GM23338 (cell line): ENCODE data around the gene BMF. TPM values are rescaled to one million over a fixed set of nuclear protein-coding genes. Genes with fewer than 3 reads are reported as not detected.

Experiments used
- ATAC-seq: fragments of 200-7000 bp; cut with Tn5 transposase; 3 replicates; pipeline ENCODE4 v1.9.1; 2020
- DNase-seq: peaks from one replicate; pipeline ENCODE4 v3.0.0-alpha.2; 2015; ENCODE audit warnings: low spot score
- H2AFZ ChIP-seq: fragments of 200-600 bp; sonication (generic); 2 replicates; pipeline ENCODE4 v1.8.0; 2016; ENCODE audit warnings: antibody characterized with exemption, mild to moderate bottlenecking, moderate library complexity
- H3F3A ChIP-seq: fragments of 200-600 bp; sonication (generic); replicated peaks from 2 replicates; pipeline ENCODE4 v1.8.0; 2017; ENCODE audit warnings: antibody characterized with exemption, mixed run types, low read depth
- H3K27ac ChIP-seq: fragments of 200-600 bp; sonication (generic); 2 replicates; pipeline ENCODE4 v1.6.1; 2016; ENCODE audit warnings: low read depth
- H3K27me3 ChIP-seq: fragments of 200-600 bp; sonication (generic); 2 replicates; pipeline ENCODE4 v1.8.0; 2016; ENCODE audit warnings: mild to moderate bottlenecking, mixed run types, moderate library complexity; ENCODE audit not compliant: insufficient read depth
- H3K36me3 ChIP-seq: fragments of 200-600 bp; sonication (generic); 2 replicates; pipeline ENCODE4 v1.8.0; 2016; ENCODE audit warnings: mild to moderate bottlenecking; ENCODE audit not compliant: insufficient read depth
- H3K4me1 ChIP-seq: fragments of 200-600 bp; sonication (generic); 2 replicates; pipeline ENCODE4 v1.8.0; 2016; ENCODE audit warnings: mild to moderate bottlenecking, moderate library complexity; ENCODE audit not compliant: insufficient read depth
- H3K4me2 ChIP-seq: fragments of 200-600 bp; sonication (generic); 2 replicates; pipeline ENCODE4 v1.7.1; 2017; ENCODE audit warnings: mixed run types
- H3K4me3 ChIP-seq: fragments of 200-600 bp; sonication (generic); 2 replicates; pipeline ENCODE4 v1.6.1; 2016; ENCODE audit warnings: mixed run types
- H3K79me2 ChIP-seq: fragments of 200-600 bp; sonication (generic); replicated peaks from 2 replicates; pipeline ENCODE4 v1.8.0; 2017; ENCODE audit warnings: mild to moderate bottlenecking; ENCODE audit not compliant: insufficient read depth
- H3K9me2 ChIP-seq: fragments of 200-600 bp; sonication (generic); 2 replicates; pipeline ENCODE4 v1.8.0; 2017; ENCODE audit not compliant: insufficient read depth
- H4K20me1 ChIP-seq: fragments of 200-600 bp; sonication (generic); replicated peaks from 2 replicates; pipeline ENCODE4 v1.8.0; 2017; ENCODE audit warnings: mild to moderate bottlenecking; ENCODE audit not compliant: insufficient read depth
- H3K27ac Mint-ChIP-seq: 2 replicates; pipeline ENCODE4 v1.8.0; 2020; ENCODE audit warnings: inconsistent platforms, mild to moderate bottlenecking, moderate library complexity, mixed read lengths
- H3K27me3 Mint-ChIP-seq: 3 replicates; pipeline ENCODE4 v1.8.0; 2022; ENCODE audit warnings: low read depth, mild to moderate bottlenecking, moderate library complexity, mixed read lengths, inconsistent platforms; ENCODE audit not compliant: insufficient read depth, poor library complexity
- H3K36me3 Mint-ChIP-seq: 3 replicates; pipeline ENCODE4 v1.8.0; 2021; ENCODE audit warnings: low read depth, mild to moderate bottlenecking, inconsistent platforms, moderate library complexity, mixed read lengths
- H3K4me1 Mint-ChIP-seq: 3 replicates; pipeline ENCODE4 v1.8.0; 2020; ENCODE audit warnings: mild to moderate bottlenecking, inconsistent platforms, mixed read lengths
- H3K4me3 Mint-ChIP-seq: 3 replicates; pipeline ENCODE4 v1.8.0; 2021; ENCODE audit warnings: moderate library complexity, mild to moderate bottlenecking, inconsistent platforms, mixed read lengths
- H3K9me3 Mint-ChIP-seq: 3 replicates; pipeline ENCODE4 v1.8.0; 2020; ENCODE audit warnings: moderate library complexity, mild to moderate bottlenecking, inconsistent platforms, mixed read lengths
- CREB1 ChIP-seq: fragments of 250-450 bp; sonication (Bioruptor Pico); IDR thresholded peaks from 2 replicates; pipeline ENCODE4 v1.5.0; 2020; ENCODE audit warnings: low read depth, mild to moderate bottlenecking, moderate library complexity
- EZH2 ChIP-seq: fragments of 200-600 bp; sonication (generic); IDR thresholded peaks from one replicate; pipeline ENCODE4 v1.8.0; 2017; ENCODE audit warnings: antibody characterized with exemption, mild to moderate bottlenecking, low read depth; ENCODE audit not compliant: unreplicated experiment
- EZH2phosphoT487 ChIP-seq: fragments of 200-600 bp; sonication (generic); IDR thresholded peaks from one replicate; pipeline ENCODE4 v1.8.1; 2018; ENCODE audit warnings: antibody characterized with exemption; ENCODE audit not compliant: unreplicated experiment
- JUNB ChIP-seq: IDR thresholded peaks from one replicate; pipeline ENCODE4 v1.6.1; 2016; ENCODE audit warnings: antibody characterized with exemption; ENCODE audit not compliant: unreplicated experiment
- NANOG ChIP-seq: IDR thresholded peaks from 2 replicates; pipeline ENCODE4 v1.6.1; 2016; ENCODE audit warnings: antibody characterized with exemption, borderline replicate concordance
- POLR2AphosphoS5 ChIP-seq: IDR thresholded peaks from 2 replicates; pipeline ENCODE4 v1.6.1; 2016; ENCODE audit warnings: antibody characterized with exemption, low read depth
- STAT1 ChIP-seq: IDR thresholded peaks from one replicate; pipeline ENCODE4 v1.6.1; 2016; ENCODE audit warnings: antibody characterized with exemption; ENCODE audit not compliant: unreplicated experiment
- ZNF114 ChIP-seq: fragments of 250-450 bp; sonication (Bioruptor Pico); IDR thresholded peaks from 2 replicates; pipeline ENCODE4 v1.5.0; 2020; ENCODE audit warnings: mild to moderate bottlenecking, moderate library complexity
- ZNF331 ChIP-seq: fragments of 250-450 bp; sonication (Bioruptor Pico); IDR thresholded peaks from 2 replicates; pipeline ENCODE4 v1.5.0; 2020; ENCODE audit warnings: low read depth, mild to moderate bottlenecking, moderate library complexity
- polyA plus RNA-seq: library from polyadenylated mRNA; unstranded; fragments of >200 nt; fragmentation: Nextera tagmentation; extraction: Ambion mirVana; gene quantifications from 2 replicates; pipeline ENCODE4 v1.2.1, GENCODE V29; 2016
- total RNA-seq: library from RNA; depleted of rRNA; stranded (reverse); fragments of >200 nt; shearing (Covaris generic); gene quantifications from 2 replicates; pipeline ENCODE4 v1.2.3, GENCODE V29; 2014
- TF ChIP-seq, protein P1 (sequence below), 2 experiments: fragments of 200-600 bp in 1 of 2; sonication (generic) in 1 of 2; conservative IDR thresholded peaks; 2 replicates each; pipeline versions ENCODE4 v1.5.1 to v1.6.1; 2016 to 2017; ENCODE audit warnings: antibody characterized with exemption in 2 of 2, low read depth in 2 of 2, mild to moderate bottlenecking in 2 of 2, moderate library complexity in 1 of 2
- TF ChIP-seq, protein P2 (sequence below): IDR thresholded peaks from one replicate; pipeline ENCODE4 v1.6.1; 2018; ENCODE audit warnings: antibody characterized with exemption; ENCODE audit not compliant: unreplicated experiment
- TF ChIP-seq, protein P3 (sequence below): IDR thresholded peaks from 2 replicates; pipeline ENCODE4 v1.6.1; 2016; ENCODE audit warnings: antibody characterized with exemption
- TF ChIP-seq, protein P4 (sequence below): fragments of 250-450 bp; sonication (Bioruptor Pico); IDR thresholded peaks from 2 replicates; pipeline ENCODE4 v1.5.0; 2020; ENCODE audit warnings: mild to moderate bottlenecking, moderate library complexity

Gene BMF
- total and polyA plus RNA-seq, 2 experiments from 2014 or later = 2.0 to 20.3 TPM

- H3K4me2 ChIP-seq = no peak overlapping the region
- 0 out of 2 replicates have a peak, but pooled peaks cover 10% of the 10 kb centered on the region for H3F3A ChIP-seq
- Mint-ChIP-seq H3K27ac (no peak overlapping the region), H3K27me3 (peaks cover 12% of the 10 kb centered on the region), H3K4me1 (peaks cover 41% of the 10 kb centered on the region), H3K36me3 (no peaks in the 10 kb centered on the region; the same call in 2 of the 3 replicates), H3K4me3 (no peak overlapping the region), H3K9me3 (no peaks in the 10 kb centered on the region; the same call in 2 of the 3 replicates)
- H3K9me2 ChIP-seq = no peaks in the 10 kb centered on the region
- H4K20me1 ChIP-seq = no peaks in the 10 kb centered on the region
- H3K79me2 ChIP-seq = no peaks in the 10 kb centered on the region
- H3K4me3 ChIP-seq = no peak overlapping the region
- no peaks in the 10 kb centered on the region for H3K36me3 ChIP-seq
- no peak for DNase-seq
- no peak overlapping the region for H3K27ac ChIP-seq
- H3K27me3 ChIP-seq = no peaks in the 10 kb centered on the region
- peaks cover 6% of the 10 kb centered on the region for H3K4me1 ChIP-seq
- ATAC-seq = no peak
- H2AFZ ChIP-seq = no peak overlapping the region
- TF ChIP-seq ZNF114 (no peak), ZNF331 (CRISPR knock-in tag) (no peak), CREB1 (CRISPR knock-in tag) (no peak), JUNB (no peak), NANOG (no peak), POLR2AphosphoS5 (no peak), EZH2 (no peak), STAT1 (no peak), EZH2phosphoT487 (no peak)
- TF ChIP-seq, protein P1, sequence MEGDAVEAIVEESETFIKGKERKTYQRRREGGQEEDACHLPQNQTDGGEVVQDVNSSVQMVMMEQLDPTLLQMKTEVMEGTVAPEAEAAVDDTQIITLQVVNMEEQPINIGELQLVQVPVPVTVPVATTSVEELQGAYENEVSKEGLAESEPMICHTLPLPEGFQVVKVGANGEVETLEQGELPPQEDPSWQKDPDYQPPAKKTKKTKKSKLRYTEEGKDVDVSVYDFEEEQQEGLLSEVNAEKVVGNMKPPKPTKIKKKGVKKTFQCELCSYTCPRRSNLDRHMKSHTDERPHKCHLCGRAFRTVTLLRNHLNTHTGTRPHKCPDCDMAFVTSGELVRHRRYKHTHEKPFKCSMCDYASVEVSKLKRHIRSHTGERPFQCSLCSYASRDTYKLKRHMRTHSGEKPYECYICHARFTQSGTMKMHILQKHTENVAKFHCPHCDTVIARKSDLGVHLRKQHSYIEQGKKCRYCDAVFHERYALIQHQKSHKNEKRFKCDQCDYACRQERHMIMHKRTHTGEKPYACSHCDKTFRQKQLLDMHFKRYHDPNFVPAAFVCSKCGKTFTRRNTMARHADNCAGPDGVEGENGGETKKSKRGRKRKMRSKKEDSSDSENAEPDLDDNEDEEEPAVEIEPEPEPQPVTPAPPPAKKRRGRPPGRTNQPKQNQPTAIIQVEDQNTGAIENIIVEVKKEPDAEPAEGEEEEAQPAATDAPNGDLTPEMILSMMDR (conservative IDR thresholded peaks at IDR 0.05; ENCODE audit: low read depth in 2 of 2) = no peak
- TF ChIP-seq, protein P2, sequence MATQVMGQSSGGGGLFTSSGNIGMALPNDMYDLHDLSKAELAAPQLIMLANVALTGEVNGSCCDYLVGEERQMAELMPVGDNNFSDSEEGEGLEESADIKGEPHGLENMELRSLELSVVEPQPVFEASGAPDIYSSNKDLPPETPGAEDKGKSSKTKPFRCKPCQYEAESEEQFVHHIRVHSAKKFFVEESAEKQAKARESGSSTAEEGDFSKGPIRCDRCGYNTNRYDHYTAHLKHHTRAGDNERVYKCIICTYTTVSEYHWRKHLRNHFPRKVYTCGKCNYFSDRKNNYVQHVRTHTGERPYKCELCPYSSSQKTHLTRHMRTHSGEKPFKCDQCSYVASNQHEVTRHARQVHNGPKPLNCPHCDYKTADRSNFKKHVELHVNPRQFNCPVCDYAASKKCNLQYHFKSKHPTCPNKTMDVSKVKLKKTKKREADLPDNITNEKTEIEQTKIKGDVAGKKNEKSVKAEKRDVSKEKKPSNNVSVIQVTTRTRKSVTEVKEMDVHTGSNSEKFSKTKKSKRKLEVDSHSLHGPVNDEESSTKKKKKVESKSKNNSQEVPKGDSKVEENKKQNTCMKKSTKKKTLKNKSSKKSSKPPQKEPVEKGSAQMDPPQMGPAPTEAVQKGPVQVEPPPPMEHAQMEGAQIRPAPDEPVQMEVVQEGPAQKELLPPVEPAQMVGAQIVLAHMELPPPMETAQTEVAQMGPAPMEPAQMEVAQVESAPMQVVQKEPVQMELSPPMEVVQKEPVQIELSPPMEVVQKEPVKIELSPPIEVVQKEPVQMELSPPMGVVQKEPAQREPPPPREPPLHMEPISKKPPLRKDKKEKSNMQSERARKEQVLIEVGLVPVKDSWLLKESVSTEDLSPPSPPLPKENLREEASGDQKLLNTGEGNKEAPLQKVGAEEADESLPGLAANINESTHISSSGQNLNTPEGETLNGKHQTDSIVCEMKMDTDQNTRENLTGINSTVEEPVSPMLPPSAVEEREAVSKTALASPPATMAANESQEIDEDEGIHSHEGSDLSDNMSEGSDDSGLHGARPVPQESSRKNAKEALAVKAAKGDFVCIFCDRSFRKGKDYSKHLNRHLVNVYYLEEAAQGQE = no peak
- TF ChIP-seq, protein P3, sequence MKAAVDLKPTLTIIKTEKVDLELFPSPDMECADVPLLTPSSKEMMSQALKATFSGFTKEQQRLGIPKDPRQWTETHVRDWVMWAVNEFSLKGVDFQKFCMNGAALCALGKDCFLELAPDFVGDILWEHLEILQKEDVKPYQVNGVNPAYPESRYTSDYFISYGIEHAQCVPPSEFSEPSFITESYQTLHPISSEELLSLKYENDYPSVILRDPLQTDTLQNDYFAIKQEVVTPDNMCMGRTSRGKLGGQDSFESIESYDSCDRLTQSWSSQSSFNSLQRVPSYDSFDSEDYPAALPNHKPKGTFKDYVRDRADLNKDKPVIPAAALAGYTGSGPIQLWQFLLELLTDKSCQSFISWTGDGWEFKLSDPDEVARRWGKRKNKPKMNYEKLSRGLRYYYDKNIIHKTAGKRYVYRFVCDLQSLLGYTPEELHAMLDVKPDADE = no peak
- TF ChIP-seq, protein P4, sequence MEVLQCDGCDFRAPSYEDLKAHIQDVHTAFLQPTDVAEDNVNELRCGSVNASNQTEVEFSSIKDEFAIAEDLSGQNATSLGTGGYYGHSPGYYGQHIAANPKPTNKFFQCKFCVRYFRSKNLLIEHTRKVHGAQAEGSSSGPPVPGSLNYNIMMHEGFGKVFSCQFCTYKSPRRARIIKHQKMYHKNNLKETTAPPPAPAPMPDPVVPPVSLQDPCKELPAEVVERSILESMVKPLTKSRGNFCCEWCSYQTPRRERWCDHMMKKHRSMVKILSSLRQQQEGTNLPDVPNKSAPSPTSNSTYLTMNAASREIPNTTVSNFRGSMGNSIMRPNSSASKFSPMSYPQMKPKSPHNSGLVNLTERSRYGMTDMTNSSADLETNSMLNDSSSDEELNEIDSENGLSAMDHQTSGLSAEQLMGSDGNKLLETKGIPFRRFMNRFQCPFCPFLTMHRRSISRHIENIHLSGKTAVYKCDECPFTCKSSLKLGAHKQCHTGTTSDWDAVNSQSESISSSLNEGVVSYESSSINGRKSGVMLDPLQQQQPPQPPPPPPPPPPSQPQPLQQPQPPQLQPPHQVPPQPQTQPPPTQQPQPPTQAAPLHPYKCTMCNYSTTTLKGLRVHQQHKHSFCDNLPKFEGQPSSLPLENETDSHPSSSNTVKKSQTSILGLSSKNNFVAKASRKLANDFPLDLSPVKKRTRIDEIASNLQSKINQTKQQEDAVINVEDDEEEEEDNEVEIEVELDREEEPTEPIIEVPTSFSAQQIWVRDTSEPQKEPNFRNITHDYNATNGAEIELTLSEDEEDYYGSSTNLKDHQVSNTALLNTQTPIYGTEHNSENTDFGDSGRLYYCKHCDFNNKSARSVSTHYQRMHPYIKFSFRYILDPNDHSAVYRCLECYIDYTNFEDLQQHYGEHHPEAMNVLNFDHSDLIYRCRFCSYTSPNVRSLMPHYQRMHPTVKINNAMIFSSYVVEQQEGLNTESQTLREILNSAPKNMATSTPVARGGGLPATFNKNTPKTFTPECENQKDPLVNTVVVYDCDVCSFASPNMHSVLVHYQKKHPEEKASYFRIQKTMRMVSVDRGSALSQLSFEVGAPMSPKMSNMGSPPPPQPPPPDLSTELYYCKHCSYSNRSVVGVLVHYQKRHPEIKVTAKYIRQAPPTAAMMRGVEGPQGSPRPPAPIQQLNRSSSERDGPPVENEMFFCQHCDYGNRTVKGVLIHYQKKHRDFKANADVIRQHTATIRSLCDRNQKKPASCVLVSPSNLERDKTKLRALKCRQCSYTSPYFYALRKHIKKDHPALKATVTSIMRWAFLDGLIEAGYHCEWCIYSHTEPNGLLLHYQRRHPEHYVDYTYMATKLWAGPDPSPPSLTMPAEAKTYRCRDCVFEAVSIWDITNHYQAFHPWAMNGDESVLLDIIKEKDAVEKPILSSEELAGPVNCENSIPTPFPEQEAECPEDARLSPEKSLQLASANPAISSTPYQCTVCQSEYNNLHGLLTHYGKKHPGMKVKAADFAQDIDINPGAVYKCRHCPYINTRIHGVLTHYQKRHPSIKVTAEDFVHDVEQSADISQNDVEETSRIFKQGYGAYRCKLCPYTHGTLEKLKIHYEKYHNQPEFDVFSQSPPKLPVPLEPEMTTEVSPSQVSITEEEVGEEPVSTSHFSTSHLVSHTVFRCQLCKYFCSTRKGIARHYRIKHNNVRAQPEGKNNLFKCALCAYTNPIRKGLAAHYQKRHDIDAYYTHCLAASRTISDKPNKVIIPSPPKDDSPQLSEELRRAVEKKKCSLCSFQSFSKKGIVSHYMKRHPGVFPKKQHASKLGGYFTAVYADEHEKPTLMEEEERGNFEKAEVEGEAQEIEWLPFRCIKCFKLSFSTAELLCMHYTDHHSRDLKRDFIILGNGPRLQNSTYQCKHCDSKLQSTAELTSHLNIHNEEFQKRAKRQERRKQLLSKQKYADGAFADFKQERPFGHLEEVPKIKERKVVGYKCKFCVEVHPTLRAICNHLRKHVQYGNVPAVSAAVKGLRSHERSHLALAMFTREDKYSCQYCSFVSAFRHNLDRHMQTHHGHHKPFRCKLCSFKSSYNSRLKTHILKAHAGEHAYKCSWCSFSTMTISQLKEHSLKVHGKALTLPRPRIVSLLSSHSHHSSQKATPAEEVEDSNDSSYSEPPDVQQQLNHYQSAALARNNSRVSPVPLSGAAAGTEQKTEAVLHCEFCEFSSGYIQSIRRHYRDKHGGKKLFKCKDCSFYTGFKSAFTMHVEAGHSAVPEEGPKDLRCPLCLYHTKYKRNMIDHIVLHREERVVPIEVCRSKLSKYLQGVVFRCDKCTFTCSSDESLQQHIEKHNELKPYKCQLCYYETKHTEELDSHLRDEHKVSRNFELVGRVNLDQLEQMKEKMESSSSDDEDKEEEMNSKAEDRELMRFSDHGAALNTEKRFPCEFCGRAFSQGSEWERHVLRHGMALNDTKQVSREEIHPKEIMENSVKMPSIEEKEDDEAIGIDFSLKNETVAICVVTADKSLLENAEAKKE (CRISPR knock-in tag) = no peak
These were observed 56.9 kb downstream of the BMF start for GRCh38 chr15:40051616-40052415.
